HG03571 (cell line): Measurements from ENCODE around the gene MACROD1.

Experiments used
- ATAC-seq: cut with Tn5 transposase; IDR thresholded peaks from one replicate; pipeline ENCODE4 v1.9.1; 2021; ENCODE audit not compliant: unreplicated experiment

The MACROD1 gene

GRCh38 chr11:64165842-64166635 lies at the start of gene MACROD1:
Gene MACROD1, minus strand, starts transcription at chr11:64166113. Its CDS starts 119 bp downstream, at chr11:64165994.
- ATAC-seq: peak; percentile 60

- no peak for ATAC-seq
Measured at GRCh38 chr11:64211181-64211872, 45.4 kb upstream of the MACROD1 start.

GRCh38 chr11:64210301-64211020 lies 44.5 kb upstream of the MACROD1 start:
- no peak for ATAC-seq

GRCh38 chr11:64209563-64209843 lies 43.6 kb upstream of the MACROD1 start:
- ATAC-seq: no peak

- no peak for ATAC-seq
Measured at GRCh38 chr11:64208796-64209562, 43.1 kb upstream of the MACROD1 start.

- no peak for ATAC-seq
Measured at GRCh38 chr11:64208086-64208795, 42.3 kb upstream of the MACROD1 start.

GRCh38 chr11:64207256-64208085 lies 41.6 kb upstream of the MACROD1 start:
- ATAC-seq: peak; percentile 40

- no peak for ATAC-seq
Measured at GRCh38 chr11:64206457-64207255, 40.7 kb upstream of the MACROD1 start, which contains the start of gene FERMT3. Gene FERMT3, plus strand, starts transcription at chr11:64206721. Its CDS starts 644 bp downstream, at chr11:64207365.

- ATAC-seq: no peak
Measured at GRCh38 chr11:64204464-64204989, 38.6 kb upstream of the MACROD1 start.

- no peak for ATAC-seq
Measured at GRCh38 chr11:64204080-64204440, 38.1 kb upstream of the MACROD1 start.

- no peak for ATAC-seq
Measured at GRCh38 chr11:64203421-64204079, 37.6 kb upstream of the MACROD1 start.

GRCh38 chr11:64202992-64203391 lies 37.1 kb upstream of the MACROD1 start:
- no peak for ATAC-seq

- no peak for ATAC-seq
Measured at GRCh38 chr11:64201543-64201942, 35.6 kb upstream of the MACROD1 start.

GRCh38 chr11:64198511-64198910 lies 32.6 kb upstream of the MACROD1 start:
- no peak for ATAC-seq

GRCh38 chr11:64196626-64197025 lies 30.7 kb upstream of the MACROD1 start:
- no peak for ATAC-seq

GRCh38 chr11:64192434-64192833 lies 26.5 kb upstream of the MACROD1 start:
- no peak for ATAC-seq

- ATAC-seq: no peak
Measured at GRCh38 chr11:64186492-64187165, 20.7 kb upstream of the MACROD1 start.
